Measurements from ENCODE around the gene KIF19.

GRCh38 chr17:74393346-74393942 lies 67.4 kb downstream of the KIF19 start:
- TF ChIP-seq CTCF (IDR thresholded peaks at IDR 0.05) = no peak
- TF ChIP-seq POLR2A (IDR thresholded peaks at IDR 0.05) = no peak
